GM19025 (cell line): Measurements from ENCODE around the gene LCOR.
A peak's percentile ranks its signal among the peaks of the same experiment; 100 is the strongest.

ENCODE experiments used
- ATAC-seq: cut with Tn5 transposase; IDR thresholded peaks from one replicate; pipeline ENCODE4 v1.9.1; 2021; ENCODE audit warnings: mild to moderate bottlenecking, low read depth, moderate library complexity; ENCODE audit not compliant: unreplicated experiment

The LCOR gene

DNA sequence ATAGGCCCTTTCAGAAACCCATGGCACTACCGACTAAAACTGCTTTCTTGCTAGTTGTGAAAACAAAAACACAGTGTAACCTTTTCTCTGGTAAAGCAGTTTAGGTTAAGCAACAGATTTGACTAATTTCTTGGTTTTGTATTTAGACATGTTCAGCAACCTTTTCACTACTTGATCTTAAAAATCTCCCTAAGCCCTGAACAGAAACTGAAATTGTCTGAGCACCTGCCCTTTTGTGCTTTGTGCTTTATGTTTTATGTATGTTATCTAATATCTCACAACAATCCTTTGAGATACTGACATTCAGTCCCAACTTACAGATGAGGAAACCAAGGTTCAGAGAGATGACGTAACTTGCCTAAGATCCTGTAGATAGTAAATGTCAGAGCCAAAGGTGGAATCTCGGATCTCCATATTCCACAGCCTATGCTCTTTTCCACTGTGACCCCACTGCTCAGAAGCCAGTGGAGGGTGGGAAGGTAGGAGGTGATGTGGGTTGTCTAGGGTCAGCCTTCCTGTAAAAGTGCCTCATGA, 146.6 kb downstream of the LCOR start:
- peak; percentile 72 for ATAC-seq

DNA sequence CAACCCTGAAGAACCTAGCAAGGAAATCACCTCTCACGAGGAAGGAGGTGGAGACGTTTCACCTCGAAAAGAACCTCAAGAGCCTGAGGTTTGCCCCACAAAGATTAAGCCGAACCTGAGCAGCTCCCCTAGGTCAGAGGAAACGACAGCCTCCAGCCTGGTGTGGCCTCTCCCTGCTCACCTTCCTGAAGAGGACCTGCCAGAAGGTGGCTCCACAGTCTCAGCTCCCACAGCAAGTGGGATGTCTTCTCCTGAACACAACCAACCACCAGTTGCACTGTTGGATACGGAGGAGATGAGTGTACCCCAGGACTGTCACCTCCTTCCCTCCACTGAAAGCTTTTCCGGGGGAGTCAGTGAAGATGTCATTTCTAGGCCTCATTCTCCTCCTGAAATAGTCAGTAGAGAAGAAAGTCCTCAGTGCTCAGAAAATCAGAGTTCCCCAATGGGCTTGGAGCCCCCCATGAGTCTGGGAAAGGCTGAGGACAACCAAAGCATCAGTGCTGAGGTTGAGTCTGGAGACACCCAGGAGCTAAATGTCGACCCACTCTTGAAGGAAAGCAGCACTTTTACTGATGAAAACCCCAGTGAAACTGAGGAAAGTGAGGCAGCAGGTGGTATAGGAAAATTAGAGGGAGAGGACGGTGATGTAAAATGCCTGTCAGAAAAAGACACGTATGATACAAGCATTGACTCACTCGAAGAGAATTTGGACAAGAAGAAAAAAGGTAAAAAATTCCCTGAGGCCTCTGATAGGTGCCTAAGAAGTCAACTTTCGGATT, 150.2 kb downstream of the LCOR start:
- ATAC-seq = no peak

DNA sequence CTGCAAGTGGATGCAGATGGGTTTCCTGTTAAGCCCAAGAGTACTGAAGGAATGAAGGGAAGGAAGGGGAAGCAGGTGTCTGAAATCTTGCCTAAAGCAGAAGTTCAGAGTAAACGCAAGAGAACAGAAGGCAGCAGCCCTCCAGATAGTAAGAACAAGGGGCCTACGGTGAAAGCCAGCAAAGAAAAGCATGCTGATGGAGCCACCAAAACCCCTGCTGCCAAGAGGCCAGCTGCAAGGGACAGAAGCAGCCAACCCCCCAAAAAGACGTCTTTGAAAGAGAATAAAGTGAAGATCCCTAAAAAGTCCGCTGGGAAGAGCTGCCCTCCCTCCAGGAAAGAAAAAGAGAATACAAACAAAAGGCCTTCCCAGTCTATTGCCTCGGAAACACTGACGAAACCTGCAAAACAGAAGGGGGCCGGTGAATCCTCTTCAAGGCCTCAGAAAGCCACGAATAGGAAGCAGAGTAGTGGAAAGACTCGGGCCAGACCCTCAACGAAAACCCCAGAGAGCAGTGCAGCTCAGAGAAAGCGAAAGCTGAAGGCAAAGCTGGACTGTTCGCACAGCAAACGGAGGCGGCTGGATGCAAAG, 152.5 kb downstream of the LCOR start:
- no peak for ATAC-seq

DNA sequence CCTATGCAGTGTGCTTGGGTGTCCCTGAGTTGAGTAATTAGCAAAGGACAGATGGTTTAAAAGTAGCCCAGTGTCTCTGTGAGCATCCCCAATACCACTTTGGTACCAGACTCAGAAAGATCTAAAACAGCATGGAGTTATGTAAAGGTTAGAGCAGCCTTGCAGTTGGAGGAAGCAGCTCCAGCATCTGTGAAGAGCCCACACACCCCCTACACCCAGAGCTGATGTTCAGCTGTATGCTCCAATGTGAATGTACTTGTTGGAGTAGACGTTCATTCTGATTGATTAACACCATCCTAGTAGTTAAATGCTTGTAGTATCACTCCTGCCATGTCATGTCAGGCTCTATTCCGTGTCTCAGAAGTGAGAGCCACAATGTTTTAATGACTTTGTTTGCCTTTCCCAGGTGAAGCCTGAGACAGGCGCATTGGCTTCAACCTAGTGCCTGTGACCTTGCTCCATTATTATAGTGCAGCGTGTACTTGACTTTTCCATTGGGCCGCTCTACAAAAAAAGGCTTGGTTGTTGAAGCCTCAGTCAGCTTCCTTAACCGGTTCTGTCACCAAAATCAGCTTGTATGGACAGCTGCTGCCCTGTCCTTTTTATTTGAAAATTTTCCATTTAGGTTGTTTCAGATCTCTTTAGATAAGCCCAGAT, 154.2 kb downstream of the LCOR start:
- no peak for ATAC-seq

DNA sequence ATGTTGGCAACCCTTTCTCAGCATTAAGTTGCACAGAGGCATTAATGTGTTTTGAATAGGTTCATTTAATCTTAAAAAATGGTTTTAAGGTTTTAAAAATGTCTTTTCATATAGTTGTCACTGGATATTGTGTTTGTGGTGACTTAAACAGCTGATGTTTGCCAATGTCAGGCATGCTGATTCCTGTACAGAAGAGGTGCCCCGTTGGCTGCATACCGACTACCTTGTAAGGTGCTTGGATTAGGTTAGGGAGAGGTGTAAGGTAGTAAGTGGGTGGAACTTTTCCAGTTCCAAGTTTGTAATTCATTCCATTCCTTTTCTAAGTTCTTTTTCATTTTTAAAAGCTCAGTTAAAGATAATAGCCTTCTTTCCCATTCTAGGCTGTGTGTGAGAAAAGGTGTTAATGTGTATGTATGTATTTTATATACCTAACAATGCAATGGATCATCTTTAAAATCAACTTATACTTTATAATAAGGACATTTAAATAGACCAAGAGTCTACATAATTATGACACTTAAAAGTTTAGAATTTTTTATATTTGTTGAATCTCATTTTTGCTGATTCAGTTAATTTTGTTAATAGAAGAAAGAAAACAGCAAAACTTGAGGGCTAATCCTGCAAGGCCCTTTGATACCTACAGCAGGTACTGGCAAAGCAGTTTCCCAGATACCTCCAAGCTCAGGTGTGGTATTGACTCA, 155.2 kb downstream of the LCOR start:
- no peak for ATAC-seq

DNA sequence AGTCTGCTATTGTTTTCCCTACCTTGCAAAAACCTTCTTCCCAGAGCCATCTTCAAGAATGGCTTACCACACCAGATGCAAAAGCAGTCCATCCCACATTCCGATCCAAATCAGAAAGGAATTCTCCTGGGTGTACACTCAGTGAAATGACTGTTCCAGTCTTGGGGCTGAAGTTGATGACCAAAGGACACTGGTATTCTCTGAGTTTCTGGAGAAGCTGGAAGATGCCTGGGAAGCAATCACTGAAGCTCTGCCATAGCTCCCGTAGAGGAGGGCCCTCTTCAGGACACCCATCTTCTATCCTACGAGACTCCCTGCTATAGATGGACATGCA, 155.7 kb downstream of the LCOR start:
- ATAC-seq = no peak

DNA sequence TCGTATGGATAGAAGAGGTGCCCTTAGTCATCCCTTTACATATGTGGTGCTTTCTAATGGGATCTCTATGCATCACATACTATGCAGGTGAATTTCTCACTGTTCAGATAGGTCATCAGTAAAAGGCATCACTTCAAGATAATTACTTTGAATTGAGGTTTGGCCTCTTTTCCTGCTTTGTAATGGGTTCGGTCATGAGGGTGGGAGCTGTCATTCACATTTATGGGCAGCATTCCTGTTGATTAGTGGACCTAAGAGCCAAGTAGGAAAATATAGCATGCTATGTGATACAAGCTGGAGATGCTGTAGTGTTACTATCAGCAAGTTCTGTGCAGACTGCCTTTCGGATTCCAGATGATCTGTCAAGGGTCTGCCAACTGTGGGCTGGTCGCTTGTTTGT, 156.3 kb downstream of the LCOR start:
- ATAC-seq = no peak

DNA sequence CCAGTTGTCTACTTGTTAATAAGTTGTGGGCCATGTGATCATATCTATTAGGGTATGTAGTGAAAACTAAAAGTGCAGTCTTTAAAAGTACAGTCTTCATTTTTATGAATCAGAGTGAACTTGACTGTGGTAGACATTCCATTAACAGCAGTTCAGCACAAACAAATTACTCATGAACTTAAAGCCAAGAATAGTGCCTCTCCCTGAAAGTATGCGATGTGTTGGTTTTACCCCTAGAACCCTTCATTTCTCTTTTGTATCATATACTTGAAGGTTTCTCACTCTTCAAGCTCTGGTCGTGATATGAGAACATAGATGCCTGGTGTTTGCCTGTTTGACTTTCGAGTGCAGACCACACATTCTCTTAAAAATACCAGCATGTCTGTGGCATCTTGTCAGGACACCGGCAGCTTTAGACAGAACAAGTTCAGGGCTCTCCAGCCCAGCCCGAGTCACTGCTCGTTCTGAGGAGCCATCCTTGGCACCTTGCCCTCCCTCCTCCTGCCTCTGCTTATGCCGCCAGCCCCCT, 159.3 kb downstream of the LCOR start:
- ATAC-seq = no peak

DNA sequence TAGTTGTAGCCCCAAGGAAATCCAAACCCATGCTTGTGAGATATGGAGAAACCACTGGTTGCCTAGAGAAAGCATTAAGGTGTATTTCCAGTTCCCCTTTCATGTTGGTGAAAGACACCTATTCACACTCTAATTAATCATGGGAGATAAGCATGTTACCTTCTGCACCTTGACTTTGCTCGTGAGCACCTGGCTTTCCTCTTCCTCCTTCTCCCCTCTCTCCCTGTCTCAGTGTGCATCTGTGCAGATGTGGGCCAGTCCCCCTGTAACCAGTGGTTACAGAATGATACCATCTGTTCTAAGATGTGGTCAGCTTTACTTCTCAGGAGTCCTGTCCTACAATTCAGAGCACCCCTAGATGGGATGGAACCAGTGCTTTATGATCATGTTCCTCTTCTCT, 160.6 kb downstream of the LCOR start:
- peak; percentile 74 for ATAC-seq

DNA sequence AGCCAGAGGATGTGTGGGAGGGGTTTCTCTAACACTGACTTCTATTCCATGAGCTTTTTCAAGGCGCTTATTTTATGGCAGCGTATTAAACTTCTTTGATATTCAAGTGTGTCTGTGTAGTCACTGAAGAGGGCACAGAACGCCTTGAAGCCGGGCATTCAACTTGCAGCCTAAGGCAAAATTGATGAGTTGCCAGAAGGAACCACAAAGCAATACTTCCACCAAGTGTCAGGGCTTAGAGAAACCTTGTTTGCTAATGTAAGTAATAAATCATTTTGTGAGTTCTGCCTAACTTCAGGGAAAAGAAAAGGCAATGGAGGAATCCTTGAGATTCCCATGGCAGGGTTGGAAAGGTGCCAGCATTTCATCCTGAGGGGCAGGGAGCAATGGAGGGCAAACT, 163.8 kb downstream of the LCOR start:
- ATAC-seq = no peak

DNA sequence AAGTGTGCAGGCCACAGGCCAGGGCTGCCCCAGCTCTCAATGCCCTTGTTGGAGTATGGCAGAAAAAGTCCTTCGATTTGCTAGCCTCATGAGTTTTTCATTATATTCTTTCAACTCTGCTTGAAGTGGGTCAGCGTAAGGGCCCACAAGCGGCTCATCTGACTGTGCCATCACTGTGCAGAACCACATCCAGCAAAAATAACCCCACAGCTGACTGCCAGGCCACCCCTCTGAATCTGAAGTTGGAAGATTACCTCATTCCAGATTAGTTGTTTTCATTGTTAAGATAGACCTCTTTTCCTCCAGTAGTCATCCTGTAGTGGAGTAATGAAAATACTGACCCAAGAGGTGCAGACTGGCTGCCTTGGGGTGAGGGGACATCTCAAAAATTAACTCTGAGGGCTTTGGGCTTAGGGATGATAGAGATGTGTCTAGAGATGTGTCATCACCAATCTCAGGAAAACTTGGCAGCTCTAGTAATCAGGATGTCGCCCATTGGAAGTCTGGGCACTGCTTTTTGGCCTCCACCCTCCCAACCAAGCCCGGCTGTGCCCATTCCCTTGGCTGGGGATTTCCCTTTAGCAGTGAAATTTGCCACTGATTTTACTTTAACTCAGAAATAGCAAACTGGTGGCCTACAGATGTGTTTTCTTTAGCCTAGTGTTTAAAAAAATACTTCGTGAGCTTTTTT, 164.3 kb downstream of the LCOR start:
- ATAC-seq = no peak

DNA sequence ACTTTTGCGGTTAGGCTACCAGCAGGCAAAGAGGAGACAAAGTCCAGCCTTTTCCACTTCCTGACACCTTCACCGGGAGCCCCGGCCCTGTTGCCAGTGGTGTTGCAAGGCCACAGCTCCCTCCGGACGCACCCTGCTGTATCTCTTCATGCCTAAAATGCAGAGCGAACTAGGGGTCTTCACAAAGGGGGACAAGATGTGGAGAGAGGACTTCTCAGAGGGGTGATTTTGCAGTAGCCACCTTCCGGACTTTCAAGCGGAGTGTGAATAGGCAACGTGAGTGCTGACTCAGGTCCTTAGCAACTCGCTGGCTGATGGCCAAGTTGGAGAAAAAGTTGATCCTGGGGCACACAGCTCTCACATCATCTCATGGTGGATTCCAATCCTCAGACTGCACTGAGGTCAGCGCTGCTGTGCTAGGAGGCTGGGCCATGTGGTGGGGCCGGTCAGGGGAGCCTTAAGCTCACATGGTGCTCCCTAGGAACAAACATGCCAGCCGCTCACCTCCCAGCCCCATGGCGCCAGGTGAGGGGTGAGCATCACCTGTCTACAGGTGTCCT, 166.3 kb downstream of the LCOR start:
- ATAC-seq = no peak

DNA sequence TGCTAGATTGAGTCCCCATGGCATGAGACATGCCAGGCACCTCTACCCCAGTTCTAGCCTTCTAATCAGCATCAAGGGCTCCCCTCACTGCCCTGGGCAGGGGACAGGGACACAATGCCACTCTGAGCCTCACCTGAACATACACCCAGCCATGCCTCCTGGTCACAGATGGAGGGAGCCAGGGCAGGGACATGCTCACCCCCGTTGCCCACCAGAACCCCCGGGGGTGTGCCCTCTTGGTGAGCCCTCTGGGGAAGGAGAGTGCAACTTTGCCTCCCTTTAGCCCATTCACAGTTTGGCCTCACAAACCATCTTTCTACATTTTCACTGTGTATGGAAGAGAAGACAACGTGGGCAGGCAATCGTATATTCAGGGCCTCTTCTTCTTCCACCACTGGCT, 167.2 kb downstream of the LCOR start:
- ATAC-seq = no peak

DNA sequence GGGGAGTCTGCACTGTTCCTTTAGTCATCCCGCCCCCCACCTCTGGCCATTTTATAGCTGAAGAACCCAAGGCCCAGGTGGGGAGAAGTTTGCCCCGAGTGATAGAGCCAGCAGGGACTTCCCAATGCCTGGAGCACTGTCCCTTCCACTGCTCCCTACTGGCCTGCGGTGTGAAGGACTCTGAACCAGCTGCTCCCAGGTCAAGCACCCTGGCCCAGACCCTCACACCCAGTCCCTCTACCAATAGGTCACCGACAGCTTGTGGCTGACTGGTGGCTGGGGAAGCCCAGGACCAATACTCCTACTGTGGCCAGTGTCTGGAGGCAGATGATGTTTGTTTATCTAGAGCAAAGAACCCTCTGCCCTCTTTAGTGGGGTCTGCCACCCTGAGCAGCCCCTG, 167.9 kb downstream of the LCOR start:
- no peak for ATAC-seq

DNA sequence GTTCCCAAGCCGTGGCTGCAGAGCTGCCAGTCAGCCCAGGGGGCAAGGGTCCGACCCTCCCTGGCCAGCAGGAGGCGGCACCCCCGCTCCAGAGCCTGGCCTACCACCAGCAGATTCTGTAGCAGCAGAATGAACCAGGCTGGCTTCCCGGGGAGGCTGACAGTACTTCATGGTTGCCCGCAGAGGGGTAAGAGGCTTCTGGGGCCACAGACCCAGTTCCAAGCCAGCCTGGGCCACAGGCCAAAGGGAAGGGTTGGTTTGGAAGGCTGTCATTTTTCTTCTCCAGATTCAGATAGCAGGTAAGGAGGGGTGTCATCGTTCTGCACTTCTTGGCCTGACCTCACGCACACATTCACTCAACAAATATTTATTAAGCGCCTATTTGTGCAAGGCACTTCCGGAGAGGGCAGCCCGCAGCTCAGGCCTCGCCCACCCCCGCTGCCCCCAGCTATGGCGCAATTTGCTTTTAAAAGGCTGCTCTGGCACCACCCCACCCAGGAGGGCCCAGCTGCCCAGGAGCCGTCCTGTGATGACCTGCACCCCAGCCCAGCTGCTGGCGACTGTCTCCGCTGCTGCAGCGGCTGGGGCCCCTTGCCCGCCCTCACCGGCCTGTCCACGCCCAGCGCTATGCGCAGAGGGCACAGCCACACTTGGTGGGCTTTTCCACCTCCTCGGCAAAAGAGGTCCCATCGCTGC, 168.5 kb downstream of the LCOR start:
- no peak for ATAC-seq

DNA sequence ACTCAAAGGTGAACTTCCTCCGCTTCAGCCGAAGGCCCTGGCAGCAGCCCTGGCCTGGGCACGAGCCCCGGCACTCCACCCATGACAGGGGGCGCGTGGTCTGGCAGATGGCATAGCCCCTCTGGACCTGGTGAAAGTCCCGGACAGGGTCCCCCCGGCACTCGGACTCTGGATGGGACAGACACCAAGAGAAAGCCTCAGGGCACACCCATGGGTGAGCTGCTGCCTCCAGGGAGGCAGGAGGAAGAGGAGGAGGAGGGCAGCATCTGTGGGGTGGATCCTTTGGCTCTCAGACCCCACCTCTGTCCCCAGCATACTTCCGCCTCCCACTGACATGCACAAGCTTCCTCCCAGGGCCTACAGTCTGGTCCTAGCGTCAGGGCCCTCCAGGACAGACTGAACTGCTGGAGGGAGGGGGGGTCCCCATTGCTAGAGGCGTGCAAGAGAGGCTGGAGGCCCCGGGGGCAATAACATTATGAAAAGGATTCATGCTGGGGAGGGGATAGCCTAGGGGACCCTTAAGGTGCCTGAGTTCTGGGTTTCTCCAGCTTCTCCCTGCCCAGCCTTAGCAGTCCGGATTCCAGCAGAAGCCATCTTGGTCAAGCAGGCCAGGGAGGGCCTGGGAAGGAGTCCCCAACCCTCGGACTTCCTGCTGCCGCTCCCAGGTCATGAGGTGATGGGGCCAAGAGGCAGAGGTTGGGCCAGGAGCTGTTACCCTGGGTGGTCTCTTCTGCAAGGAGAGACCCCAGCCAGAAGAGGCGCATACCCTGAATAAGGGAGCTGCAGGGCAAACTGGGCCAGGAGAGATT, 169.3 kb downstream of the LCOR start:
- no peak for ATAC-seq

DNA sequence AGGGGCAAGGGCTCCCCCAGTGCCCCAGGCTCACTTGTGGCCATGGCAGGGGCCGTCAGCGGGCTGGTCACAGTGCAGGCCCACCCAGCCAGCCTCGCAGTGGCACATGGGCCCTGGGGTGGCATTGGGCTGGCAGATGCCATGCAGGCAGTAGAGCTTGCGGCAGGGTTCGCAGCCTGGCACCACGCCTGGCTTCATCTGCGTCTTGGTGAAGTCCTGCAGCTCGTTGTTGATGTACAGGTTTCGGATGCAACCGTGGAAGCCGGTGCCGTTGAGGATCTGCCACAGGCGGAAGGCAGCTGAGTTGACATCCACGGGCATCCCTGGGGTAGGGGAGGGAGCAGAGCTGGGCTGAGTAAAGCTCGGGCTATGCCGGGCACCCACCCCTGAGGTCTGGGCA, 170.6 kb downstream of the LCOR start:
- no peak for ATAC-seq

DNA sequence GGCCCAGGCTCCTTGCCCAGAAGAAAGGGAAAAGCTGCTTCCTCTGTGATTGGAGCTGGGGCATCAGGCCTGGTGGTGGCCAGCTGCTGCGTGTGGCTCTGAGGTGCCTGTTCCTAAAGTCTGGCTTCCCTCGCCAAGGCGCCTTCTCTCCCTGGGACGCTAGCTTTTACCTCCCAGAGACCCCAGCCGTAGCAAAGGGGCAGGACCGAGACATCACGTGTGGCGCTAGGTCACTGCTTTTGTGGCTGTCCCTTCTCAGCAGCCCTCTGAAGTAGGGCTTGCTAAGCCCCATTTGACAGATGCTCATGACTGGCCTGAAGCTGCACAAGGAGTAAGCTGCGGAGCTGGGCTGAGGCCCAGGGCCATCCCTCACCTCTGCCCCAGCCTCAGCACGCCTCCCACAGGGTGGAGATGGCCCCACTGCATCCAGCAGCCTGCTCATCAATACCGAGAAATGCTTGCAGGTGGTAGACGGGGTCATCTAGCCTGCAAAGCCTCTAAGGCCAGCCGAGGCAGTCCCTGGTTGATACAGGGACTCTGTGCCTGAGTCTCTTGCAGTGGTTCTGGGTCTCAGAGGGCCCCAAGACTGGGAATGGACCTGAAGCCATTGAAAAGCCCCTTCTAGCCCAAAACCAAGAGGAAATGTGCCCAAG, 171.2 kb downstream of the LCOR start:
- ATAC-seq = no peak
